ENCODE measurements around the gene ITGA1. TPM values are rescaled to one million over a fixed set of nuclear protein-coding genes. Genes with fewer than 3 reads are reported as not detected.

The ITGA1 gene
- total RNA-seq, 1 experiment from 2014 or later, result 4.0 TPM

- no peaks in the 10 kb centered on the region for H3K4me1 ChIP-seq (replicated peaks; ENCODE audit: insufficient read depth)
- H3K4me3 ChIP-seq, result no peak overlapping the region
- H3K4me2 ChIP-seq, result no peak overlapping the region
- H2AFZ ChIP-seq, result no peak overlapping the region
- BruUV-seq (replicated peaks), result no TSS peak
- no peak for TF ChIP-seq EZH2 (IDR thresholded peaks at IDR 0.05; ENCODE audit: low read depth)
- TF ChIP-seq CTCF (conservative IDR thresholded peaks at IDR 0.05), result no peak
- H3K79me2 ChIP-seq (ENCODE audit: low read depth), result no peaks in the 10 kb centered on the region
- no peaks in the 10 kb centered on the region for H3K36me3 ChIP-seq (ENCODE audit: low read depth)
- H3K27ac ChIP-seq, result no peak overlapping the region
- POLR2A ChIA-PET (ENCODE audit: unreplicated experiment), result interaction anchor here (0.6 to 0.7 kb wide), 2 partner anchors 72 to 218 kb away, joined by 7 read pairs; no protein-coding TSS in a partner anchor
- H3K9me2 ChIP-seq (ENCODE audit: insufficient read depth), result 0 out of 2 replicates have a peak, but pooled peaks cover 4% of the 10 kb centered on the region
- intact Hi-C loops (cut with micrococcal nuclease; ENCODE audit: unreplicated experiment), result no loop called here
- CTCF ChIA-PET, result no interaction called here
- H3F3A ChIP-seq (ENCODE audit: insufficient read depth, low read depth), result no peaks in the 10 kb centered on the region
- no peaks in the 10 kb centered on the region for H3K27me3 ChIP-seq (ENCODE audit: insufficient read depth, low read depth)
- H3K9me3 ChIP-seq (ENCODE audit: insufficient read depth, low read depth), result no peaks in the 10 kb centered on the region
- no peak for DNase-seq
- H4K20me1 ChIP-seq (ENCODE audit: insufficient read depth), result no peaks in the 10 kb centered on the region
Measured at GRCh38 chr5:52898961-52899680, 111.4 kb downstream of the ITGA1 start.

- BruUV-seq (replicated peaks), result no TSS peak
- H3K27me3 ChIP-seq (ENCODE audit: insufficient read depth, low read depth), result no peaks in the 10 kb centered on the region
- H3K9me2 ChIP-seq (ENCODE audit: insufficient read depth), result no peaks in the 10 kb centered on the region
- TF ChIP-seq EZH2 (IDR thresholded peaks at IDR 0.05; ENCODE audit: low read depth) (no peak), CTCF (conservative IDR thresholded peaks at IDR 0.05) (no peak)
- H3K27ac ChIP-seq, result no peak overlapping the region
- no peak overlapping the region for H3K4me3 ChIP-seq
- no peak for DNase-seq
- H4K20me1 ChIP-seq (ENCODE audit: insufficient read depth), result no peaks in the 10 kb centered on the region
- H3K4me2 ChIP-seq, result no peak overlapping the region
- no peak overlapping the region for H2AFZ ChIP-seq
- no peaks in the 10 kb centered on the region for H3K36me3 ChIP-seq (ENCODE audit: low read depth)
- H3K9me3 ChIP-seq (ENCODE audit: insufficient read depth, low read depth), result no peaks in the 10 kb centered on the region
- intact Hi-C loops (cut with micrococcal nuclease; ENCODE audit: unreplicated experiment), result no loop called here
- ChIA-PET CTCF (no interaction called here), POLR2A (ENCODE audit: unreplicated experiment) (interaction anchor here (0.6 kb wide), 1 partner anchor 54 kb away, joined by 10 read pairs; no protein-coding TSS in a partner anchor)
- no peaks in the 10 kb centered on the region for H3K79me2 ChIP-seq (ENCODE audit: low read depth)
- no peaks in the 10 kb centered on the region for H3K4me1 ChIP-seq (replicated peaks; ENCODE audit: insufficient read depth)
- H3F3A ChIP-seq (ENCODE audit: insufficient read depth, low read depth), result no peaks in the 10 kb centered on the region
Measured at GRCh38 chr5:52903142-52903541, 115.4 kb downstream of the ITGA1 start.

- no peak for DNase-seq
- no peaks in the 10 kb centered on the region for H3F3A ChIP-seq (ENCODE audit: insufficient read depth, low read depth)
- H3K4me3 ChIP-seq, result no peak overlapping the region
- H3K9me2 ChIP-seq (ENCODE audit: insufficient read depth), result no peaks in the 10 kb centered on the region
- no peaks in the 10 kb centered on the region for H3K36me3 ChIP-seq (ENCODE audit: low read depth)
- no peak overlapping the region for H3K27ac ChIP-seq
- BruUV-seq (replicated peaks), result no TSS peak
- no peak overlapping the region for H3K4me2 ChIP-seq
- TF ChIP-seq EZH2 (IDR thresholded peaks at IDR 0.05; ENCODE audit: low read depth) (no peak), CTCF (conservative IDR thresholded peaks at IDR 0.05) (no peak)
- intact Hi-C loops (cut with micrococcal nuclease; ENCODE audit: unreplicated experiment), result no loop called here
- no peak overlapping the region for H2AFZ ChIP-seq
- H3K9me3 ChIP-seq (ENCODE audit: insufficient read depth, low read depth), result no peaks in the 10 kb centered on the region
- ChIA-PET POLR2A (ENCODE audit: unreplicated experiment) (no interaction called here), CTCF (no interaction called here)
- H4K20me1 ChIP-seq (ENCODE audit: insufficient read depth), result no peaks in the 10 kb centered on the region
- no peaks in the 10 kb centered on the region for H3K27me3 ChIP-seq (ENCODE audit: insufficient read depth, low read depth)
- H3K4me1 ChIP-seq (replicated peaks; ENCODE audit: insufficient read depth), result no peaks in the 10 kb centered on the region
- H3K79me2 ChIP-seq (ENCODE audit: low read depth), result no peaks in the 10 kb centered on the region
Measured at GRCh38 chr5:52906343-52906742, 118.6 kb downstream of the ITGA1 start.
